ENCODE data around the gene NEK9.
"Not testable (repeated sequence)": the region's sequence is repeated elsewhere in the genome, so short reads cannot be mapped to it uniquely, and the experiment has no call there.

The NEK9 gene

GRCh38 chr14:75155169-75155568, 28.3 kb upstream of the NEK9 start:
- DNase-seq (no peak), ATAC-seq (peak; percentile 72)
- peaks cover 51% of the 10 kb centered on the region for H3K4me1 Mint-ChIP-seq
- H3K27ac Mint-ChIP-seq = no peak overlapping the region
- H3K27me3 Mint-ChIP-seq = no peaks in the 10 kb centered on the region
- H3K4me3 Mint-ChIP-seq = no peak overlapping the region
- no peaks in the 10 kb centered on the region for H3K9me3 Mint-ChIP-seq

- no peak overlapping the region for H3K27ac Mint-ChIP-seq
- DNase-seq (no peak), ATAC-seq (no peak)
- H3K4me1 Mint-ChIP-seq = peaks cover 41% of the 10 kb centered on the region
- H3K27me3 Mint-ChIP-seq = no peaks in the 10 kb centered on the region
- no peaks in the 10 kb centered on the region for H3K9me3 Mint-ChIP-seq
- no peak overlapping the region for H3K4me3 Mint-ChIP-seq
These were observed 26.4 kb upstream of the NEK9 start for GRCh38 chr14:75153295-75153694.

- no peak for DNase-seq
- Mint-ChIP-seq H3K27ac (peak overlapping the region in 1 of 2 donors; percentile 15), H3K27me3 (no peaks in the 10 kb centered on the region), H3K9me3 (no peaks in the 10 kb centered on the region), H3K4me3 (no peak overlapping the region), H3K4me1 (peaks cover 47% of the 10 kb centered on the region)
- ATAC-seq = no peak
These were observed 25.0 kb upstream of the NEK9 start for GRCh38 chr14:75151851-75152250.

GRCh38 chr14:75150637-75151036, 23.8 kb upstream of the NEK9 start:
- not testable (repeated sequence) for DNase-seq, ATAC-seq, H3K4me3 Mint-ChIP-seq, H3K9me3 Mint-ChIP-seq, H3K27me3 Mint-ChIP-seq, H3K27ac Mint-ChIP-seq
- peaks cover 49% of the 10 kb centered on the region for H3K4me1 Mint-ChIP-seq

GRCh38 chr14:75150150-75150549, 23.3 kb upstream of the NEK9 start:
- no peak for ATAC-seq
- Mint-ChIP-seq H3K27ac (no peak overlapping the region), H3K9me3 (no peaks in the 10 kb centered on the region), H3K4me1 (peaks cover 49% of the 10 kb centered on the region), H3K27me3 (no peaks in the 10 kb centered on the region), H3K4me3 (no peak overlapping the region)
- no peak for DNase-seq

GRCh38 chr14:75147423-75148071, 20.7 kb upstream of the NEK9 start:
- no peak overlapping the region for H3K27ac Mint-ChIP-seq
- peak in 1 of 2 donors; percentile 23 for DNase-seq
- H3K27me3 Mint-ChIP-seq = no peaks in the 10 kb centered on the region

GRCh38 chr14:75144944-75145343, 18.1 kb upstream of the NEK9 start:
- Mint-ChIP-seq H3K9me3 (no peaks in the 10 kb centered on the region), H3K27me3 (no peaks in the 10 kb centered on the region), H3K27ac (peak overlapping the region in 1 of 2 donors; percentile 47), H3K4me3 (peak overlapping the region; percentile 27 to 29), H3K4me1 (peaks cover 79% of the 10 kb centered on the region)
- no peak for DNase-seq
- peak; percentile 69 for ATAC-seq

More at GRCh38 chr14:75147423-75148071, 20.7 kb upstream of the NEK9 start:
- Mint-ChIP-seq H3K4me3 (no peak overlapping the region), H3K4me1 (peaks cover 67% of the 10 kb centered on the region), H3K9me3 (no peaks in the 10 kb centered on the region)
- peak; percentile 77 for ATAC-seq

- DNase-seq (no peak), ATAC-seq (no peak)
- peaks cover 88% of the 10 kb centered on the region for H3K4me1 Mint-ChIP-seq
- no peaks in the 10 kb centered on the region for H3K27me3 Mint-ChIP-seq
- no peaks in the 10 kb centered on the region for H3K9me3 Mint-ChIP-seq
- no peak overlapping the region for H3K4me3 Mint-ChIP-seq
- no peak overlapping the region for H3K27ac Mint-ChIP-seq
These were observed 17.1 kb upstream of the NEK9 start for GRCh38 chr14:75143761-75144527.

GRCh38 chr14:75142494-75142893, 15.6 kb upstream of the NEK9 start:
- H3K27me3 Mint-ChIP-seq = no peaks in the 10 kb centered on the region
- no peak overlapping the region for H3K27ac Mint-ChIP-seq
- H3K4me1 Mint-ChIP-seq = peaks cover 85% of the 10 kb centered on the region
- DNase-seq = no peak
- H3K4me3 Mint-ChIP-seq = no peak overlapping the region
- H3K9me3 Mint-ChIP-seq = no peaks in the 10 kb centered on the region
- no peak for ATAC-seq

GRCh38 chr14:75141967-75142366, 15.1 kb upstream of the NEK9 start:
- Mint-ChIP-seq H3K4me3 (no peak overlapping the region), H3K27ac (no peak overlapping the region), H3K9me3 (no peaks in the 10 kb centered on the region), H3K4me1 (peaks cover 80% of the 10 kb centered on the region), H3K27me3 (no peaks in the 10 kb centered on the region)
- peak in 1 of 2 donors; percentile 22 for DNase-seq
- ATAC-seq = peak; percentile 67

- H3K4me1 Mint-ChIP-seq = peaks cover 75% of the 10 kb centered on the region
- H3K27ac Mint-ChIP-seq = peak overlapping the region in 1 of 2 donors; percentile 59
- no peaks in the 10 kb centered on the region for H3K27me3 Mint-ChIP-seq
- H3K4me3 Mint-ChIP-seq = no peak overlapping the region
- DNase-seq = no peak
- ATAC-seq = no peak
- no peaks in the 10 kb centered on the region for H3K9me3 Mint-ChIP-seq
These were observed 14.2 kb upstream of the NEK9 start for GRCh38 chr14:75141062-75141461.

- Mint-ChIP-seq H3K27ac (no peak overlapping the region), H3K9me3 (no peaks in the 10 kb centered on the region), H3K27me3 (no peaks in the 10 kb centered on the region), H3K4me1 (peaks cover 73% of the 10 kb centered on the region), H3K4me3 (no peak overlapping the region)
- DNase-seq = no peak
- no peak for ATAC-seq
These were observed 13.8 kb upstream of the NEK9 start for GRCh38 chr14:75140620-75141019.

- ATAC-seq (no peak), DNase-seq (no peak)
- Mint-ChIP-seq H3K4me3 (peak overlapping the region in 1 of 2 donors; percentile 51), H3K27me3 (no peaks in the 10 kb centered on the region), H3K27ac (peak overlapping the region in 1 of 2 donors; percentile 5), H3K9me3 (no peaks in the 10 kb centered on the region), H3K4me1 (peaks cover 58% of the 10 kb centered on the region)
These were observed 12.3 kb upstream of the NEK9 start for GRCh38 chr14:75139185-75139584.

- no peak overlapping the region for H3K27ac Mint-ChIP-seq
- no peak for DNase-seq
- ATAC-seq = no peak
- H3K27me3 Mint-ChIP-seq = no peaks in the 10 kb centered on the region
- H3K4me3 Mint-ChIP-seq = peak overlapping the region in 1 of 2 donors; percentile 51
- peaks cover 54% of the 10 kb centered on the region for H3K4me1 Mint-ChIP-seq
- no peaks in the 10 kb centered on the region for H3K9me3 Mint-ChIP-seq
These were observed 11.6 kb upstream of the NEK9 start for GRCh38 chr14:75138492-75138891.

GRCh38 chr14:75134644-75135043, 7.8 kb upstream of the NEK9 start:
- DNase-seq (no peak), ATAC-seq (no peak)
- H3K27me3 Mint-ChIP-seq = no peaks in the 10 kb centered on the region
- no peak overlapping the region for H3K27ac Mint-ChIP-seq
- H3K4me3 Mint-ChIP-seq = no peak overlapping the region
- H3K4me1 Mint-ChIP-seq = peaks cover 30% of the 10 kb centered on the region
- no peaks in the 10 kb centered on the region for H3K9me3 Mint-ChIP-seq

GRCh38 chr14:75133597-75133996, 6.7 kb upstream of the NEK9 start:
- H3K9me3 Mint-ChIP-seq = no peaks in the 10 kb centered on the region
- H3K27me3 Mint-ChIP-seq = no peaks in the 10 kb centered on the region
- H3K4me1 Mint-ChIP-seq = peaks cover 25% of the 10 kb centered on the region
- DNase-seq = no peak
- H3K27ac Mint-ChIP-seq = no peak overlapping the region
- no peak overlapping the region for H3K4me3 Mint-ChIP-seq
- no peak for ATAC-seq

Measured in stimulated activated naive CD8-positive, alpha-beta T cell treated with anti-CD3 and anti-CD28 coated beads, Interleukin-15, amount 100 ng/mL, for 72 hours (primary cell).